Upper lobe of left lung (tissue), 6 donors: Measurements from ENCODE around the gene NFS1. TPM values are rescaled to one million over a fixed set of nuclear protein-coding genes. Genes with fewer than 3 reads are reported as not detected.
A peak's percentile ranks its signal among the peaks of the same experiment; 100 is the strongest.

Source experiments
- ATAC-seq, 2 donors: fragments of 200-7000 bp; cut with Tn5 transposase; one replicate each; pipeline ENCODE4 v1.9.1; 2022; ENCODE audit warnings: mild to moderate bottlenecking in 2 of 2, moderate library complexity in 2 of 2; ENCODE audit not compliant: low FRiP score in 2 of 2
- DNase-seq, 2 donors: peaks; one replicate each; pipeline ENCODE4 v3.0.0-alpha.2; 2019 to 2020
- H3K27ac ChIP-seq, 4 donors: fragments of 200-600 bp; sonication (generic); one replicate each; pipeline ENCODE4 v1.5.1; 2016 to 2019
- H3K27me3 ChIP-seq, 4 donors: fragments of 200-600 bp; sonication (generic); one replicate each; pipeline ENCODE4 v1.5.1; 2017 to 2019
- H3K36me3 ChIP-seq, 4 donors: fragments of 200-600 bp; sonication (generic); one replicate each; pipeline ENCODE4 v1.5.1; 2016 to 2019
- H3K4me1 ChIP-seq, 4 donors: fragments of 200-600 bp; sonication (generic); one replicate each; pipeline ENCODE4 v1.5.1; 2018 to 2019
- H3K4me3 ChIP-seq, 4 donors: fragments of 200-600 bp; sonication (generic); one replicate each; pipeline ENCODE4 v1.5.1; 2017 to 2019; ENCODE audit warnings: mild to moderate bottlenecking in 2 of 4, moderate library complexity in 1 of 4
- H3K9me3 ChIP-seq, 4 donors: fragments of 200-600 bp; sonication (generic); one replicate each; pipeline ENCODE4 v1.5.1; 2018 to 2019
- CTCF ChIP-seq, 6 experiments: fragments of 450-650 bp in 4 of 6; fragments of 200-600 bp in 2 of 6; sonication (generic) in 2 of 6; IDR thresholded peaks; one replicate each; pipeline ENCODE4 v1.5.1; 2016 to 2019; ENCODE audit warnings: antibody characterized with exemption in 6 of 6
- EP300 ChIP-seq, 4 donors: sonication (generic); formaldehyde crosslinking; IDR thresholded peaks; one replicate each; pipeline ENCODE4 v1.5.1; 2017; ENCODE audit warnings: antibody characterized with exemption in 4 of 4, control low read depth in 2 of 4
- POLR2A ChIP-seq, 4 donors: fragments of 450-650 bp; IDR thresholded peaks; one replicate each; pipeline ENCODE4 v1.5.1; 2016 to 2017; ENCODE audit warnings: antibody characterized with exemption in 4 of 4, mild to moderate bottlenecking in 2 of 4
- POLR2AphosphoS5 ChIP-seq, 2 donors: sonication (generic); formaldehyde crosslinking; IDR thresholded peaks; one replicate each; pipeline ENCODE4 v1.5.1; 2017; ENCODE audit warnings: antibody characterized with exemption in 2 of 2
- WGBS, 2 donors: methylation state at CpG; one replicate each; pipeline ENCODE4 v1.1.5; 2017 to 2018; 5-methylcytosine and 5-hydroxymethylcytosine counted together
- total RNA-seq, 6 donors: library from RNA; depleted of rRNA in 4 of 6; stranded (reverse); fragments of >200 nt in 4 of 6; gene quantifications; one replicate each; pipeline versions ENCODE4 v1.1.0 to v1.2.1, GENCODE V29; 2016 to 2021
- donor health status: DM: no; HTN: no; CAD: no; lungs with moderate emphysema.
- donor health status: DM: no; HTN: yes; CAD: no; lungs with severe emphysema.

Gene NFS1
- total RNA-seq, 6 donors from 2014 or later = 16.2 to 90.1 (median 22.6) TPM

GRCh38 chr20:35664466-35665206 lies 34.5 kb downstream of the NFS1 start, which contains the start of the genes CPNE1 and RBM12:
CPNE1 (minus strand) TSS chr20:35664900; CDS start chr20:35632923, 31,977 bp downstream.
RBM12 (minus strand) TSS chr20:35664900; CDS start chr20:35655322, 9,578 bp downstream.
- WGBS, 2 donors = 0% methylated on average over 47 of the region's 61 CpGs; no CpG with 5 or more reads in 1 of the 2 donors
- H3K27me3 ChIP-seq = no peaks in the 10 kb centered on the region
- peak; percentile 97 to 98 for TF ChIP-seq POLR2AphosphoS5 (IDR thresholded peaks at IDR 0.05)
- peak in 1 of 4 donors; percentile 76 for TF ChIP-seq EP300 (IDR thresholded peaks at IDR 0.05)
- TF ChIP-seq POLR2A (IDR thresholded peaks at IDR 0.05) = peak in 3 of 4 donors; percentile 80 to 98 (median 98)
- TF ChIP-seq CTCF (IDR thresholded peaks at IDR 0.05) = peak in 2 of 6 experiments; percentile 12 to 31
- H3K4me1 ChIP-seq = peaks cover 35 to 47% (median 36%) of the 10 kb centered on the region in 4 donors
- peak within 1 kb of the TSS; percentile 45 to 80 (median 76) for H3K4me3 ChIP-seq
- DNase-seq = peak; percentile 91 to 99
- H3K27ac ChIP-seq = peak within 1 kb of the TSS; percentile 99 to 100 (median 100)
- no peaks in the 10 kb centered on the region for H3K9me3 ChIP-seq
- peak; percentile 96 to 97 for ATAC-seq
- peaks cover 6 to 12% (median 12%) of the 10 kb centered on the region in 4 donors for H3K36me3 ChIP-seq

- TF ChIP-seq POLR2AphosphoS5 (IDR thresholded peaks at IDR 0.05) = no peak
- TF ChIP-seq CTCF (IDR thresholded peaks at IDR 0.05) = no peak
- TF ChIP-seq POLR2A (IDR thresholded peaks at IDR 0.05) = peak in 1 of 4 donors; percentile 21
- TF ChIP-seq EP300 (IDR thresholded peaks at IDR 0.05) = no peak
- WGBS, 2 donors = 0 to 1% methylated on average over 17 to 28 of the region's 28 CpGs
- Histone ChIP-seq H3K27ac (peak overlapping the region; percentile 99 to 100 (median 100)), H3K36me3 (peaks cover 0 to 4% (median 3%) of the 10 kb centered on the region in 4 donors), H3K27me3 (no peaks in the 10 kb centered on the region), H3K9me3 (no peaks in the 10 kb centered on the region), H3K4me1 (peaks cover 40 to 55% (median 43%) of the 10 kb centered on the region in 4 donors), H3K4me3 (peak overlapping the region; percentile 45 to 80 (median 76))
- DNase-seq = peak in 1 of 2 donors; percentile 70
- ATAC-seq = peak; percentile 31 to 56
These were observed 35.4 kb downstream of the NFS1 start for GRCh38 chr20:35663516-35664465.

- WGBS, 2 donors = 17 to 28% methylated on average over 2 of the region's 2 CpGs
- Histone ChIP-seq H3K27me3 (no peaks in the 10 kb centered on the region), H3K36me3 (no peaks in the 10 kb centered on the region), H3K4me3 (peak overlapping the region in 3 of 4 donors; percentile 75 to 80 (median 76)), H3K4me1 (peaks cover 49 to 67% (median 54%) of the 10 kb centered on the region in 4 donors), H3K27ac (peak overlapping the region in 2 of 4 donors; percentile 10 to 45), H3K9me3 (no peaks in the 10 kb centered on the region)
- no peak for ATAC-seq
- TF ChIP-seq EP300 (IDR thresholded peaks at IDR 0.05) (no peak), POLR2AphosphoS5 (IDR thresholded peaks at IDR 0.05) (no peak), CTCF (IDR thresholded peaks at IDR 0.05) (no peak)
- no peak for DNase-seq
These were observed 36.6 kb downstream of the NFS1 start for GRCh38 chr20:35662551-35662950.

- TF ChIP-seq POLR2AphosphoS5 (IDR thresholded peaks at IDR 0.05) = no peak
- TF ChIP-seq POLR2A (IDR thresholded peaks at IDR 0.05) = no peak
- peaks cover 55 to 74% (median 60%) of the 10 kb centered on the region in 4 donors for H3K4me1 ChIP-seq
- DNase-seq = no peak
- H3K27me3 ChIP-seq = no peaks in the 10 kb centered on the region
- H3K4me3 ChIP-seq = peak overlapping the region in 1 of 4 donors; percentile 75
- H3K36me3 ChIP-seq = no peaks in the 10 kb centered on the region
- no peaks in the 10 kb centered on the region for H3K9me3 ChIP-seq
- WGBS, 2 donors = 27 to 34% methylated on average over 3 of the region's 3 CpGs
- ATAC-seq = no peak
- H3K27ac ChIP-seq = peak overlapping the region in 3 of 4 donors; percentile 10 to 50 (median 45)
These were observed 37.2 kb downstream of the NFS1 start for GRCh38 chr20:35661908-35662307.
